Endothelial cell of umbilical vein (primary cell): Measurements from ENCODE around the gene ADAP1. TPM values are rescaled to one million over a fixed set of nuclear protein-coding genes. Genes with fewer than 3 reads are reported as not detected.

ENCODE experiments used
- BruUV-seq: library from RNA; stranded (reverse); fragments of 400-500 nt; replicated peaks from 2 replicates; lab custom pipeline; 2021; lab: Mats Ljungman, UMichigan
- CTCF ChIA-PET: fragments of 300-600, 350-600 bp; sonication (Branson Sonifier 250); formaldehyde crosslinking; loops from one replicate; lab custom pipeline; 2021; ENCODE audit warnings: antibody characterized with exemption, inconsistent platforms; lab: Charles Lee
- POLR2A ChIA-PET: fragments of 300-600, 350-600 bp; sonication (Branson Sonifier 250); formaldehyde crosslinking; loops from one replicate; lab custom pipeline; 2021; ENCODE audit warnings: antibody characterized with exemption, inconsistent platforms; lab: Charles Lee
- DNase-seq: peaks from one replicate; pipeline ENCODE4 v3.0.0-alpha.2; 2011; ENCODE audit warnings: low read depth, low spot score
- FAIRE-seq: peaks from 2 replicates; lab custom pipeline; 2011; peaks lifted over from hg19 to GRCh38; lab: Jason Lieb, UNC
- H2AFZ ChIP-seq: 2 replicates; pipeline ENCODE4 v1.6.0; 2012; ENCODE audit warnings: low read depth, low read length, control low read depth, inconsistent platforms
- H3K27ac ChIP-seq: 2 replicates; pipeline ENCODE4 v1.5.1; 2011; ENCODE audit warnings: low read depth, mild to moderate bottlenecking, control low read depth, low read length, moderate library complexity; ENCODE audit not compliant: insufficient read depth
- H3K27me3 ChIP-seq, 2 experiments: 2 replicates each; pipeline versions ENCODE4 v1.6.0 to v1.6.1; 2011; ENCODE audit warnings: low read length in 2 of 2, mixed read lengths in 1 of 2; ENCODE audit not compliant: control insufficient read depth in 2 of 2, insufficient read depth in 2 of 2
- H3K36me3 ChIP-seq, 2 experiments: 2 replicates in 1 of 2; 3 replicates in 1 of 2; pipeline ENCODE4 v1.5.1; 2011; ENCODE audit warnings: low read length in 2 of 2, mild to moderate bottlenecking in 1 of 2, moderate library complexity in 1 of 2; ENCODE audit not compliant: control insufficient read depth in 2 of 2, insufficient read depth in 2 of 2; ENCODE audit errors: extremely low read depth in 1 of 2
- H3K4me1 ChIP-seq: 3 replicates; pipeline ENCODE4 v1.5.1; 2011; ENCODE audit warnings: mild to moderate bottlenecking, low read length; ENCODE audit not compliant: control insufficient read depth, insufficient read depth; ENCODE audit errors: extremely low read depth
- H3K4me2 ChIP-seq: 2 replicates; pipeline ENCODE4 v1.6.1; 2011; ENCODE audit warnings: low read length, control low read depth, mixed read lengths; ENCODE audit not compliant: insufficient read depth
- H3K4me3 ChIP-seq, 3 experiments: fragments of 200-600 bp in 1 of 3; sonication (generic), shearing (Covaris generic) in 1 of 3; replicated peaks in 1 of 3; 2 replicates each; pipeline ENCODE4 v1.5.1; 2011 to 2016; ENCODE audit warnings: control low read depth in 3 of 3, low read length in 3 of 3, mild to moderate bottlenecking in 2 of 3, inconsistent platforms in 1 of 3, low read depth in 1 of 3, moderate library complexity in 1 of 3; ENCODE audit not compliant: insufficient read depth in 1 of 3
- H3K79me2 ChIP-seq: 2 replicates; pipeline ENCODE4 v1.6.0; 2012; ENCODE audit warnings: low read length, inconsistent platforms; ENCODE audit not compliant: control insufficient read depth, insufficient read depth
- H3K9ac ChIP-seq: replicated peaks from 2 replicates; pipeline ENCODE3; 2011; ENCODE audit warnings: low read length, control low read depth; ENCODE audit not compliant: insufficient read depth; ENCODE audit errors: extremely low read depth
- H3K9me1 ChIP-seq: replicated peaks from 3 replicates; pipeline ENCODE4 v1.6.0; 2011; ENCODE audit warnings: mild to moderate bottlenecking, low read length; ENCODE audit not compliant: control insufficient read depth, insufficient read depth; ENCODE audit errors: extremely low read depth
- H3K9me3 ChIP-seq: replicated peaks from 2 replicates; pipeline ENCODE4 v1.5.1; 2012; ENCODE audit warnings: low read length, inconsistent platforms; ENCODE audit not compliant: control insufficient read depth, insufficient read depth
- H4K20me1 ChIP-seq: replicated peaks from 2 replicates; pipeline ENCODE3; 2011; ENCODE audit warnings: mild to moderate bottlenecking, low read length; ENCODE audit not compliant: control insufficient read depth, insufficient read depth; ENCODE audit errors: extremely low read depth
- CTCF ChIP-seq, 2 donors: IDR thresholded peaks; 1 replicate in 1 of 2; 2 replicates in 1 of 2; pipeline ENCODE4 v1.5.1; 2011; ENCODE audit warnings: low read length in 2 of 2, mild to moderate bottlenecking in 2 of 2, moderate library complexity in 2 of 2, control low read depth in 1 of 2, inconsistent platforms in 1 of 2, low read depth in 1 of 2; ENCODE audit not compliant: insufficient read depth in 1 of 2; ENCODE audit errors: extremely low read depth in 1 of 2
- EZH2 ChIP-seq: IDR thresholded peaks from 2 replicates; pipeline ENCODE4 v1.6.1; 2012; ENCODE audit warnings: borderline replicate concordance, low read depth, mild to moderate bottlenecking, moderate library complexity, low read length, inconsistent platforms; ENCODE audit not compliant: severe bottlenecking
- GATA2 ChIP-seq: IDR thresholded peaks from 2 replicates; pipeline ENCODE4 v1.7.0; 2011; ENCODE audit warnings: low read depth, mild to moderate bottlenecking, moderate library complexity, mixed read lengths, low read length; ENCODE audit not compliant: insufficient read length, insufficient read depth
- JUN ChIP-seq: IDR thresholded peaks from 2 replicates; pipeline ENCODE4 v1.6.1; 2011; ENCODE audit warnings: borderline replicate concordance, low read depth; ENCODE audit not compliant: insufficient read length, insufficient read depth
- MAX ChIP-seq: IDR thresholded peaks from 2 replicates; pipeline ENCODE4 v1.6.1; 2011; ENCODE audit not compliant: insufficient read depth, insufficient read length
- MYC ChIP-seq: IDR thresholded peaks from one replicate; pipeline ENCODE4 v1.6.1; 2011; ENCODE audit warnings: mild to moderate bottlenecking, low read depth, low read length
- POLR2A ChIP-seq: IDR thresholded peaks from 2 replicates; pipeline ENCODE4 v1.6.1; 2012; ENCODE audit warnings: low read depth, mild to moderate bottlenecking, control low read depth, low read length
- POLR2AphosphoS5 ChIP-seq: IDR thresholded peaks from 2 replicates; pipeline ENCODE4 v1.6.1; 2012; ENCODE audit warnings: low read depth, mild to moderate bottlenecking, control low read depth, low read length, moderate library complexity; ENCODE audit not compliant: insufficient read depth
- dilution Hi-C: fragments of 300-500 bp; cut with MboI; formaldehyde crosslinking; loops from one replicate; pipeline ENCODE4 v1.15.0; 2019; ENCODE audit warnings: low sequenced_read_pairs; ENCODE audit not compliant: extremely low pct_ligation_motif_present
- intact Hi-C: fragments of 100-400 bp; cut with micrococcal nuclease; formaldehyde crosslinking; loops from one replicate; pipeline ENCODE4 v1.10.0; 2022
- polyA plus RNA-seq, 4 experiments: library from polyadenylated mRNA; depleted of rRNA in 3 of 4; stranded (reverse) in 3 of 4; unstranded in 1 of 4; fragments of >200 nt; gene quantifications; 2 replicates each; pipeline versions ENCODE4 v1.2.1 to v1.2.3, GENCODE V29; 2011 to 2012; ENCODE audit warnings: missing spikeins in 1 of 4
- total RNA-seq: library from RNA; stranded (reverse); gene quantifications from 2 replicates; pipeline ENCODE4 v1.2.3, GENCODE V29; 2021

The ADAP1 gene
- total and polyA plus RNA-seq, 2 donors (not counting 3 experiments of a cell fraction or from before 2014, with no cell fraction given): 0.49 to 0.58 TPM

GRCh38 chr7:936386-937054, 18.0 kb downstream of the ADAP1 start:
- TF ChIP-seq JUN (no peak), MAX (no peak)
- Histone ChIP-seq H3K4me1 (no peaks in the 10 kb centered on the region), H3K9me1 (no peaks in the 10 kb centered on the region), H2AFZ (no peak overlapping the region), H4K20me1 (no peaks in the 10 kb centered on the region), H3K79me2 (no peaks in the 10 kb centered on the region), H3K9me3 (no peaks in the 10 kb centered on the region), H3K9ac (no peak overlapping the region), H3K36me3 (no peaks in the 10 kb centered on the region), H3K27me3 (peaks cover 0 to 9% of the 10 kb centered on the region in 2 experiments), H3K4me3 (no peak overlapping the region), H3K27ac (no peak overlapping the region), H3K4me2 (no peak overlapping the region)
- DNase-seq: no peak
- no TSS peak for BruUV-seq
- no peak for FAIRE-seq
- intact Hi-C loops (no loop called here), dilution Hi-C loops (no loop called here)
- ChIA-PET CTCF (no interaction called here), POLR2A (no interaction called here)

- no peak overlapping the region for H2AFZ ChIP-seq
- POLR2A ChIA-PET: no interaction called here
- no peak overlapping the region for H3K4me3 ChIP-seq
- TF ChIP-seq JUN (no peak), GATA2 (no peak), MYC (no peak), MAX (no peak), POLR2A (no peak), EZH2 (no peak), CTCF (IDR thresholded peaks at IDR 0.05; ENCODE audit: extremely low read depth in 1 of 2, insufficient read depth in 1 of 2, low read depth in 1 of 2, low read length in 2 of 2) (no peak), POLR2AphosphoS5 (no peak)
- no peaks in the 10 kb centered on the region for H3K79me2 ChIP-seq
- H3K4me2 ChIP-seq: no peak overlapping the region
- H4K20me1 ChIP-seq: no peaks in the 10 kb centered on the region
- intact Hi-C loops (no loop called here), dilution Hi-C loops (no loop called here)
- H3K9ac ChIP-seq: no peak overlapping the region
- no peaks in the 10 kb centered on the region for H3K4me1 ChIP-seq
- no peak overlapping the region for H3K27ac ChIP-seq
- no TSS peak for BruUV-seq
- CTCF ChIA-PET: no interaction called here
- FAIRE-seq: no peak
- H3K9me3 ChIP-seq: no peaks in the 10 kb centered on the region
- no peaks in the 10 kb centered on the region for H3K9me1 ChIP-seq
- no peaks in the 10 kb centered on the region for H3K36me3 ChIP-seq
- DNase-seq: no peak
- H3K27me3 ChIP-seq: peaks cover 0 to 7% of the 10 kb centered on the region in 2 experiments
Measured at GRCh38 chr7:935874-936385, 18.6 kb downstream of the ADAP1 start.
